HG03175 (cell line): ENCODE data around the gene MCM9.
"Not testable (repeated sequence)": the region's sequence is repeated elsewhere in the genome, so short reads cannot be mapped to it uniquely, and the experiment has no call there.

Experiments used
- ATAC-seq: cut with Tn5 transposase; IDR thresholded peaks from one replicate; pipeline ENCODE4 v1.9.1; 2021; ENCODE audit warnings: mild to moderate bottlenecking, moderate library complexity; ENCODE audit not compliant: unreplicated experiment

MCM9 gene

GRCh38 chr6:118869350-118869749 is 65.6 kb downstream of the MCM9 start:
- ATAC-seq: no peak

DNA sequence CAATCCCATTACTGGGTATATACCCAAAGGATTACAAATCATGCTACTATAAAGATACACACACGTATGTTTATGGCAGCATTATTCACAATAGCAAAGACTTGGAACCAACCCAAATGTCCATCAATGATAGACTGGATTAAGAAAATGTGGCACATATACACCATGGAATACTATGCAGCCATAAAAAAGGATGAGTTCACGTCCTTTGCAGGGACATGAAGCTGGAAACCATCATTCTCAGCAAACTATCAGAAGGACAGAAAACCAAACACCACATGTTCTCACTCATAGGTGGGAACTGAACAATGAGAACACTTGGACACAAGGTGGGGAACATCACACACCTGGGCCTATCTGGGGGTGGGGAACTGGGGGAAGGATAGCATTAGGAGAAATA is 66.1 kb downstream of the MCM9 start:
- not testable (repeated sequence) for ATAC-seq

- ATAC-seq: no peak
These were observed 67.8 kb downstream of the MCM9 start for GRCh38 chr6:118867181-118867580.

- no peak for ATAC-seq
These were observed 69.9 kb downstream of the MCM9 start for GRCh38 chr6:118865100-118865391.

DNA sequence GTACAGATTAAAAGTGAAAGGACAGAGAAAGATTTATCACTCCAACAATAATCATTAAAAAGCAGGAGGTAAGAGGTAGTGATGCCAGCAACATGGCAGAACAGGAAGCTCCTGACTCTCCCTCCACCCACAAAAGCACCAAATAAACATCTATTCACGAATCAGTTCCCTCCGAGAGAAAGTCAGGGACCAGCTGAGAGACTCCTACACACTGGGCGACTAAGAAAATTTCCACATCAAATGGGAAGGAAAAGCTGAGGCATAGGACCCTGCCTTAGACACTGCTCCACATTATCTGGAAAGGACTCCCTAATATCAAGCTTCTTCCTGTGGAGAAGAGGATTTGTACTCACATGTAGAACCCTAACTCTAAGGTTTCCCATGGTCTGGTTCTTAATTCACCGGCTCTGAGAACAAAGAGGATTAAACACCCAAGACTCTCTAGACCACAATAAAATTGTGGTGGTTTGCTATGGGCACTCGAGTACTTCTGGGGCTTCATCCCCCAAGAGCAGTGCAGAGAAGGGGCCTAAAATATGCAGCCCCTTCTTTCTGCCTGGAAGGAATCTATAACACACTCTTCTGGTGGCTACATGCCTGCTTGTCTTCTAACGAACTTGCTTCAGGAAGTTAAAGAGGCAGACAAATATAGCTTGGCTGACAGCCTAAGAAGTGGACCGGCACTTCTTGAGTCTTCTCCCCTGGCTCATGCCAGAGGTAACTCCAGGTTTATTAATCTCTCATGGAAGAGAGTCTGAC is 70.4 kb downstream of the MCM9 start:
- no peak for ATAC-seq

DNA sequence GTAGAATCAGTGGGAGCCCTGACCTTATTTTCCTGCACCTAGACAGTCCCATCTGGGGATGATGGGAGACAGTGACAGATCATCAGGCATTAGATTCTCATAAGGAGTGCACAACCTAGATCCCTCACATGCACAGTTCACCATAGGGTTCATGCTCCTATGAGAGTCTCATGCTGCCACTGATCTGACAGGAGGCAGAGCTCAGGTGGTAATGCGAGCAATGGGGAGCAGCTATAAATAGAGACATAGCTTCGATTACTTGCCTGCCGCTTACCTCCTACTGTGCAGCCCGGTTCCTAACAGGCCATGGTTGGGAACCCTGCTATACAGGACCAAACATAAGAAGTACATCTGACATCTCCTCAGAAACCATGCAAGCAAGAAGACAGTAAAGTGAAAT is 72.5 kb downstream of the MCM9 start:
- ATAC-seq: no peak

- no peak for ATAC-seq
These were observed 74.1 kb downstream of the MCM9 start for GRCh38 chr6:118860880-118861279.

DNA sequence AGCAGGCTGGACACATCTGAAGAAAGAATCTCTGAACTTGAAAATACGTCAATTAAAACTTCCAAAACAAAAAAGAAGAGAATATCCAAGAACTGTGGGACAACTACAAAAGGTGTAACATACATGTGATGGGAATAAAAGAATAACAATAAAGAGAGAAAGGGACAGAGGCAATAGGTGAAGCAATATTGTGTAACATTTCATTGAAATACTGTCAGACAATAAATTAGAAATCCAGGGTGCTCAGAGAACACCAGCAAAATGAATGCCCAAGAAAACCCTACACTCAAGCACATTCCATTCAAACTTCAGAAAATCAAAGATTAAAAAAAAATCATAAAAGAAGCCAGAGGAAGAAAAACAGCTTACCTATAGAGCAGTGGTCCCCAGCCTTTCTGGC is 74.6 kb downstream of the MCM9 start:
- no peak for ATAC-seq

DNA sequence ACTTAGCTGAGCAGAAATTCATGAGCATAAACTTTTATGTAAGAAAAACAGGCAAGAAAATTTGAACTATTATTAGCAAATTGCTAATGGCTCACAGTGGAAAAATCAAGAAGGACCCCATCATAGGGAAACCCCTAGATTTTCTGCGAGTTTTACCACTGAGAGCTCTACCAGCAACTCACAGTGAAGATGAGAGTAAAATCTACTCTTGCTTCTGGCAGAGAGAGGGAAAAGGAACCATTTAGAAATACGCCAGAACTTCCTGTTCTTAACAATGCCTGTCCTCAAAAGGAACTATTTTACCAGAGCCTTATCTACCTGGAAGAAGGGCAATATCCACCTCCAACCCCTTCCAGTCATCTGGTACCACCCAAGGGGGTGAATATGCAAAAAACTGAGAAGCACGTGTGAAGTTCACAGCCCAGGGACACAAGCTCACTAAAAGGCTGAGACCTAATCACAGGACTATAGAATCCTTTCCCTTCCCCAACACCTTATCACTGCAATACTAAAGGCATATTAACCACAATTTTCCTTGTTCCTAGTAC is 75.4 kb downstream of the MCM9 start:
- ATAC-seq: no peak

GRCh38 chr6:118856301-118856700 is 78.7 kb downstream of the MCM9 start:
- ATAC-seq: no peak

GRCh38 chr6:118853408-118853807 is 81.6 kb downstream of the MCM9 start:
- no peak for ATAC-seq

- peak; percentile 50 for ATAC-seq
These were observed 90.0 kb downstream of the MCM9 start for GRCh38 chr6:118844915-118845314.

GRCh38 chr6:118843685-118844390 is 91.1 kb downstream of the MCM9 start:
- ATAC-seq: peak; percentile 93

DNA sequence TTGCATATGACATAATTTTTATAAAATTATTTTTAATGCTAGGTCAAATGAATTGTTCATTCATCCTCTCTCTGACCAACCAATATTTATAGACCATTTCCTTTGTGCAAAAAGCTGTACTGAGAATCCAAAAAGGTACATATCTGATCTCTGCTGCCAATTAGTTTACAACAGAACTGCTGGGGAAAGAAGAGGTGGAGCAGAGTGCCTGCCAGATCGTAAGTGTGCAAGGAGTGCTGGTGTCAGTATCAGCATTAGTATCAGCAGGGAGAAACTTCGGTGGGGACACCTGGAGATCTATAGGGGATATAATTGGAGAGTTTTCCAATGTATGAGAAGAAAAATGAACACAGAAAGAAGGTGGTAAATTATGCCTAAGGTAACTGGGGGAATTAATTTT is 104.3 kb downstream of the MCM9 start:
- no peak for ATAC-seq

- no peak for ATAC-seq
These were observed 105.0 kb downstream of the MCM9 start for GRCh38 chr6:118829817-118830478.

GRCh38 chr6:118826096-118826495 is 108.9 kb downstream of the MCM9 start:
- no peak for ATAC-seq

- no peak for ATAC-seq
These were observed 109.3 kb downstream of the MCM9 start for GRCh38 chr6:118825661-118826060.

DNA sequence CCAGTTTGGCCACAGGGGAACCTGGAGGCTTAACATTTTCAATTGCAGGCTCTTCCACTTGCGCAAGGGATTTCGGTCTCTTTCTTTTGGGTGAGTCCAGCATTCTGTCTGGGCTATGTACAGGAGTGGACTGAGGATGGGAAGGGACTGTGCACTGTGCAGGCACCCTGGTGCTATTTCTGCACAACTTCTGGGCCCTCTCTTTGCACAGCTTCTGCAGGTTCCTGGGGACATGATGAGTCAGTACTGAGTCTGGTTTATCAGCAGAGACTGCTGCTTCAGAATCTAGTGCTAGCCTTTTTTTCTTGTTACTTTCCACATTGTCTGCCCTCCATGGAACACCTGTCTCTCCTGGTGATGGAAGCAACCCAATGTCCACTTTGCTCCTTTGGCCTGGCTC is 119.5 kb downstream of the MCM9 start:
- no peak for ATAC-seq

- no peak for ATAC-seq
These were observed 121.2 kb downstream of the MCM9 start for GRCh38 chr6:118813775-118814174.

DNA sequence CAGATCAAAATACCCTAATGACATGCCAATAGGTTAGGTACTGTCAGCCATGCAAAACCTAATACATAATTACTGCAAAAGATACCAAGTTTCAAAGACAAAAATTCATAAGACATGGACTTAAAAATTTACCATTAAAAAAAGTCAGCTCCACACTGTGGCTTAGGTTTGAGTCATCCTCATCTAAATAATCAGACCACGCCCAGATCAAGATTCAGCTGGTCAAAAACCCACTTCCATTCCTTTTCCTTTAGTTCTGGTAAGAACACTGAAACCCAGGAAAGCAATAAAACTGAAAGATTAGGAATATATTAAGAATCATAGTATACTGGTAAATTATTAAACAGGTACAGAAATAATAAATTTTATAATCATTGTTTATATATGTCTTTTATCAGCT is 122.0 kb downstream of the MCM9 start:
- no peak for ATAC-seq

- ATAC-seq: peak; percentile 89
These were observed 124.4 kb downstream of the MCM9 start for GRCh38 chr6:118810420-118811027.
